HG03565 (cell line): Measurements from ENCODE around the gene LRP2BP.

ENCODE experiments used
- ATAC-seq: cut with Tn5 transposase; IDR thresholded peaks from one replicate; pipeline ENCODE4 v1.9.1; 2021; ENCODE audit warnings: mild to moderate bottlenecking, moderate library complexity; ENCODE audit not compliant: unreplicated experiment

The LRP2BP gene

GRCh38 chr4:185395956-185396723 is 416 bp upstream of the LRP2BP start:
- peak; percentile 64 for ATAC-seq

DNA sequence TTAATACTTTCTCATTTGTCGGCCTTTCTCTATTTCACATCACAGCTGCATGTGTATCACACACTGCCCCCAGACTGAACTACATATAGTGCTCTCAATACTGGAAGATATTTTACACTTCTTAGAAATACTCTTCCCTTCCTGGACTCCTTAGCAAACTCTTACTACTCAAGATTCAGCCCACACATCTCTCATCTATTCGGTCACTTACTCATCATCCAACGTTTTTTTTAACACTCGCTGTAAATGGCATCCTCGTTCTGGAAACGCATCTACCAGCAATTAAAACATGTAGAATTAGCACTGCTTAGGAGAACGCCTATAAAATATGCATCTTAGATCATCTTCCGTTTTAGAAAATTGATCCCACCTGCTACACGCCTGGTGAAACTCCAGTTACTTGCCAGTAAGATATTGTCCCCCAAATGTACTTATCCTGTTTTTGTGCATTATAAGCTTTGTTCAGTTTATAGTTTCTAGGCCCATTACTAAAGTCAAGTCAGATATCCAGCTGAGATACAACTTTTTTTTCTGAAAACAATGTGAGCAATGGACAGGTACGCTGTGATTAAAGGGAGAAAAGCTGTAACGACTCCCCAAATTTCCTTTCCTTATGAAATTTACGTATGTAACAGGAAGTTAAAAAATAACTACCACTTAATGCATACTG is 1.0 kb downstream of the LRP2BP start:
- no peak for ATAC-seq

DNA sequence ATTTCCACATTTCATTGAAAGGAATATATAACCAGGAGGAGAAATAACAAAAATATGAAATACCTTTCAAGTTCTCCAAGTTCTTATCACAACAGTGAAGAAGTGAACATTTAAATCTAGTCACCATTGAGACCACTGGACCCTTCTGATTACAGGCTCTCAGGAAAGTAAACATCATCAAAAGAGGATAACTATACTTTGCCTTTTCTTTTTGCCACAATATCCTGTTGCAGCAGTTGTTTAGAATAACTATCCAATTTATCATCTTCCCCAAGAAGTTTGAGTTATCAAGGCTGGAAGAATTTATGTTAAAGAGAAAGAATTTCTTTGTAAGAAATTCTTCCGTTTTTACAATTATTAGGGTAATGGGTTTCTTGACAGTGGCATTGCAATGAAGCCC is 3.6 kb downstream of the LRP2BP start:
- ATAC-seq: no peak

DNA sequence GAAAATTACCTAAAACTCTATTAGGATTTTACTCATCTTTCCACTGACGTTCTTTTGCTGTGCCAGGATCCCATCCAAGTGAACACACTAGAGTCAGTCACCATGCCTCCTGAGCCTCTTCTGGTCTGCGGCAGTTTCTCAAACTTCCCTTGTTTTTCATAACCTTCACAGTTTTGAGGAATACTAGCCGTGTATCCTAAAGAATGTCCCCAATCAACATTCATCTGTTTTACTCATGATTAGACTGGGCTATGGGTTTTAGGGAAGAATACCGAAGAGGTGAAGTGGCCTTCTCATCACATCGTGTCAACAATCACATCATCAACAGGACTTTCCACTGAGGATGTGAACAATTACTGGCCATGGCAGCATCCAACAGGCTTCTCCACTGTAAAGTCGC is 4.8 kb downstream of the LRP2BP start:
- ATAC-seq: no peak

GRCh38 chr4:185387957-185388356 is 7.8 kb downstream of the LRP2BP start:
- ATAC-seq: no peak

DNA sequence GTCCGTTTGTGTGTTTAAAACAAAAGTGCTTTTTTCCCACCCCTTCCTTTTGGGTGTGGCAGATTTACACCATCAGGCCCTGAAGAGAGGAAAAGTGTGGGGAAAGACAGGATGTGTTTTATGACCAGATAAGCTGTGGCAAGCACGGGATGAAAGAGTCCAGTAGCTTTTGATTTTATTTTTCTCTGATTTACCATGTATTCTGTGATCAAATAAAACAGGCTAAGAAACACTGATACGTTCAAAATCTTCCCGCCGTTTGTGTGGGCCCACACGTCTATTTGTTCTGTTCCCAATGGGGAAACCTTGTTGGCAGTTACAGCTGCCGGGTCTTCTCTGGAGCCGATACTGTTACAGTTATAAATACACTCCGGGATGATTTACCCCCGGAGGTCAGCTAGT is 10.8 kb downstream of the LRP2BP start:
- ATAC-seq: no peak

DNA sequence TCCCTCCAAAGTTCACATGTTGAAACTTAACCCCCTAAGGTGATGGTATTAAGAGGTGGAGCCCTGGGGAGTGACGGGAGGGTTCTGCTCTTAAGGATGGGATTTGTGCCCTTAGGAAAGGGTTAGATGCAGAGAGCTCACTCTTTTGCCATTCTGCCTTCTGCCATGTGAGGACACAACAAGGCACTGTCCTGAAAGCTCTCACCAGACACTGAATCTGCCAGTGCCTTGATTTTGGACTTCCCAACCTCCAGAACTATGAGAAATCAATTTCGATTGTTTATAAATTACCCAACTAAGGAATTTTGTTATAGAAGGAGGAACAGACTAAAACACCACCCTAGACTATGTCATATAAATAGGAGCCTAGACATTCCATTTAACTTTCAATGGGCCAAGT is 11.7 kb downstream of the LRP2BP start:
- no peak for ATAC-seq

DNA sequence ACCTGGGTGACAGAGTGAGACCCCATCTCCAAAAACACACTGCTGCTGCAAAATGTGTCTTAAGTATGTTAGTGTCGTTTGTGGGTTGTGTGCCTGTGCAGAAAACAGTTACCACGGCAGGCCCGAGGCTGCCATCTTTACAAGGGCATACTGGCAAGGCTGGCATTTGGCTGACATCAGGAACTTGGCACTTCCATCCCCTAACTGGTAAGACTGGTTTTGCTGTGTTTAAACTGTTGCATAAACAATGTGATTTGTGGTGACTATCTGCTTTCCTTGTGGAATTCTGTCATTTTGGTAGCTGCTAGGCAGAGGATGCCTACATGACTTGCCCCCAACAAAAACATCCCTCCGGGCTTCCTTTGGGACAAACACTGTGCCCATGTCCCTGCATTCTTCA is 12.3 kb downstream of the LRP2BP start:
- ATAC-seq: no peak

DNA sequence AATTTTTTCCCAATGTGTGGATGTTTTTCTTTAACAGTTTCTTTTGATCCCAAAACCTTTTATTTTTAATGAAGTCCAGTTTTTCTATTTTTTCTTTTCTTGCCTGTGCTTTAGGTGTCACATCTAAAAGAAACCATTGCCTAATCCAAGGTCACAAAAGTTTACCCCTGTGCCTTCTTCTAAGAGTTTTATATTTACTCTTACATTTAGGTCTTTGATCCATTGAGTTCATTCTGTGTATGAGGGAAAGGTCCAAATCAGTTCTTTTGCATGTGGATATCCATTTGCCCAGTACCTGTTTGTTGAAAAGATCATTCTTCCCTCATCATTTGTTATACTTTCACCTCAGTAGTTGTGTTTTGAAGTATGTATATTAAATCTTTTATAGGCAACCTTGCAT is 13.0 kb downstream of the LRP2BP start:
- no peak for ATAC-seq

DNA sequence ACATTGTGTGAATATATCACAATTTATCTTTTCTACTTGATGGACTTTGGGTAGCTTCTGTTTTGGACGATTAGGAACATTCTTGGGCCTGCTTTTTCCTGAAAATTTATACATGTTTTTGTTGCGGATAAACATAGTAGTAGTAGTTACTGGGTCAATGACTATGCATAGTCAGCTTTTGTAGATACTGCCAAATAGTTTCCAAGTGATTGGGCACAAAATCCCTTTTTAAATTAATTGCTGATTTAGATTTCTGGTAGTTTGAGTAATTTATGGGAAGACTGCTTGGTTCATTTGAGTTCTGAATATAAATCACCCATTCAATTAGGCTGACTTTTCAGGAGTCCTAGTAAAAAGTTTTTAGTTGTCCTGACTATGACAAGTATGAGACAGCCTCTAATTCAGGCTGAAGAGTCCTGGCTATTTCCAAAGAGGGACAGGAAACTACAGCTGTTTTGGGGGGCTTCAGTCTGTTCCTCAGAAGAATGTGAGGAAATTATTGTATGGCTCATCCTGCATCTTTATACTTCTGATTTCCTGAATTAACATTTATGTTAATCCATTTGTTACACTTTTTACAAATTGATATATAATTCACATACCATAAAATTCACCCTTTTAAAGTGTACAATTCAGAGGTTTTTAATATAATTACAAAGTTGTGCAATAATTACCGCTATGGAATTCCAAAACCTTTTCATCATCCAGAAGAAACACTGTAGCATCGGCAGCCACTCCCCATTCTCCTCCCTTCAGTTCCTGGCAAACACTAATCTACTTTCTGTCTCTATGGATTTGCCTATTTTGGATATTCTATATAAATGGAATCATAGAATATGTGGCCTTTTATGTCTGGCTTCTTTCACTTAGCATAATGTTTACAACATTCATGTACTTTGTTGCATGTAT is 14.2 kb downstream of the LRP2BP start:
- no peak for ATAC-seq

DNA sequence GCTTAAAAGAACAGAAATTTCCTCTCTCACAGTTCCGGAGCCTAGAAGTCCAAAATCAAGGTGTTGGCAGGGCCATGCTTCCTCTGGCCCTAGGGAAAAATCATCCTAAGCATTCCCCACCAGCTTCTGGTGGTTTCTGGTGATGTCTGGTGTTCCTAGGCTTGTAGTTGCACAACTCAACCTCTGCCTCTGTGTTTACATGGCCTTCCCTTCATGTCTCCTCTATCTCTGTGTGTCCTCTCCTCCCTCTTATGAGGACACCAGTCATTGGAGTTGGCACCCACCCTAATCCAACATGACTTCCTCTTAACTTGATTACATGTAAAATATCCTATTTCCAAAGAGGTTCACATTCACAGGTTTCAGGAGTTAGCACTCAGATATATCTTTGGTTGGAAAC is 15.4 kb downstream of the LRP2BP start:
- ATAC-seq: no peak

GRCh38 chr4:185379326-185380295 is 16.1 kb downstream of the LRP2BP start:
- ATAC-seq: no peak

GRCh38 chr4:185378264-185378663 is 17.5 kb downstream of the LRP2BP start:
- no peak for ATAC-seq

DNA sequence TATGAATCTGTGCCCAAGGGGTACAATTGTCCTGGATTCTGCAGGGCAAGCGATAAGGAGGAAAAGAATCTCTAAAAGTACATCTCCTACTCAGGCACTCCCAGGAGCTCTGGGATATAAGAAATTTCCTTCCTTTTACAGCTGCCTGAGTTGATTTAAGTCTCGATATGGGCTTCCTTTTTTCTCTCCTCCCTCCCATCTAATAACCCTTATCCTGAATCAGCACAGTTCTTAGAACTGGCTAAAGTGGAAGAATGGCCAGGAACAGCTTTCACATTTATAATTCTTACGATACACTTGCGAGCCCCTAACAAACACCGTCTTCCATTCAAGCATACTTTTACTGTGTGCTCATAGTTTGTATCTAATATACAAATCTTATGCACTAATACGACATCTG is 21.2 kb downstream of the LRP2BP start:
- no peak for ATAC-seq

DNA sequence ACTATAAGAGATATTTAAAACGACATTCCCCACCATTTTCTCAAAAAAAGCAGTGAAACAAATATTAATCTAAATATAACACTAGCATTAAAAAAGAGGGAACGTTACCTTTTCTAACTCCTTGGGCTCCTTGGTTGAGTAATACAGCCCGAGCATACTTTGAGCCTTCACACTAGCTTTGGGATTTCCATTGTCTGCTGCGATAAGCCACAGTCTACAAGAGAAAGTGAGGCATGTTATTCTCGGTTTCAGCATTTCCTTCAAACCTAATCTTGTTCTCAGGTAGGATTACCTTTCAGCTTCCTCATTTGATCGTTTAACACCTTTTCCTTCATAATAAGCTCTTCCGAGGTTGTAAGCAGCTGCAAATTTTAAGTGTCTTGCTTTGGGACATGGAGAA is 21.7 kb downstream of the LRP2BP start:
- no peak for ATAC-seq

- ATAC-seq: no peak
Observed at GRCh38 chr4:185371702-185372101, 24.0 kb downstream of the LRP2BP start.

DNA sequence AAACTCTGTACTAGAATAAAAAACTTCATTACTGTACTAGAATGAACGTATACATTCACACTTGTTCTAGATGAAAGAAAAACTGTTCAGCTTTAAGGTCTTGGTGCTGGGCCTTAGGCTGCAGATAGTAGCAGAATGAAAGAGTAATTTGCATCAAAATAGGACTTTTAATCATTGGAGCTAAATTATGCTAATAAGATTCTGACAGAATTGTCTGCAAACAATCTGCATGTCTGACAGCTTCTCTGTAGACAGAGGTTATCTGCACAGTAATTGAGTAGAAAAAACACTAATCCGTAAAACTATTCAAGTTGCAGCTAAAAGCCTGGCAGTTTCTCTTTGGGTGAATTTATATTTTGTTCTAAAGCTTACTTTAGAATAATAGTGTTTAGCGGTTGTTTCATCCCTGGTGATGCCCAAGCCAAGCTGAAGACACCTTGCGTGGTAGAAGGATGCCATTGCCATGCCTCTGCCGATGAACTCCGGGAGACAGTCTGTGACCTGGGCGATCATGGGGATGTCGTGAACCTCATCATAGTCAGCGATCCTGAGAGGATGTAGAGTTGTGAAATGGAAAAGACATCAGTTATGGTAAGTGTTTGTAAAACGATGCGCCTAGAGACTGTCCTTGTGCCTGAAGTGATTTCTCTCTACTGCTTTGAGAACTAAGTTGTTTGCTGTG is 25.3 kb downstream of the LRP2BP start:
- no peak for ATAC-seq

DNA sequence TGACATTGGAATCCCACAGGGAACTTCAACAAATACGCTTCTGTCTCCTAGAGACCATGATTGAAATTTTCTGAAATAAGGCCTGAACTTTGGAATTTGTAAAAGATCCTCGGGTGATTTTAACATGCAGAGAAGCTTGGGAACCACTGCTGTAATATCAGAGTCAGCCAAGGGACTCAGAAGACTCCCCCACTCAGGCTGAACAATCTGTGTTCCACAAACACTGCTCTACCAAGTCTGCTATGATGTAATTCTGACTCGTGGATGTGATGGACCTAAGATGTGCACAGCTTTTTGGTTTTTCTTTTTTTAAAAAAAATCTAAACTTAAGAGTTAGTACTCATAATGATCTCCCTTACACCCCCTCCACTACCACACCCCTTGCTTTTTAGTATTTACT is 26.0 kb downstream of the LRP2BP start:
- no peak for ATAC-seq

- no peak for ATAC-seq
Observed at GRCh38 chr4:185364886-185365285, 30.8 kb downstream of the LRP2BP start.

- no peak for ATAC-seq
Observed at GRCh38 chr4:185363251-185363650, 32.5 kb downstream of the LRP2BP start.
